WTC11 (cell line): ENCODE results near the gene CRABP2.

ENCODE experiments used
- ATF1 ChIP-seq: sonication (generic); formaldehyde crosslinking; IDR thresholded peaks from 2 replicates; pipeline ENCODE4 v1.8.1; 2023; ENCODE audit warnings: mild to moderate bottlenecking, moderate library complexity, missing genetic modification reagents
- CBFB ChIP-seq: sonication (generic); formaldehyde crosslinking; IDR thresholded peaks from 2 replicates; pipeline ENCODE4 v1.8.1; 2022; ENCODE audit warnings: mild to moderate bottlenecking, low read depth, missing genetic modification reagents
- CREM ChIP-seq: sonication (generic); formaldehyde crosslinking; IDR thresholded peaks from 2 replicates; pipeline ENCODE4 v1.8.1; 2022; ENCODE audit warnings: mild to moderate bottlenecking, missing genetic modification reagents, moderate library complexity
- ESRRA ChIP-seq: sonication (generic); formaldehyde crosslinking; IDR thresholded peaks from 2 replicates; pipeline ENCODE4 v1.8.1; 2022; ENCODE audit warnings: mild to moderate bottlenecking, missing genetic modification reagents, borderline replicate concordance
- FOXK1 ChIP-seq: sonication (generic); formaldehyde crosslinking; IDR thresholded peaks from 2 replicates; pipeline ENCODE4 v1.8.0; 2022; ENCODE audit warnings: mild to moderate bottlenecking, moderate library complexity, missing genetic modification reagents
- KAT7 ChIP-seq: sonication (generic); formaldehyde crosslinking; IDR thresholded peaks from 2 replicates; pipeline ENCODE4 v1.8.1; 2023; ENCODE audit warnings: missing genetic modification reagents, mild to moderate bottlenecking, borderline replicate concordance
- TCF7 ChIP-seq: sonication (generic); formaldehyde crosslinking; IDR thresholded peaks from 2 replicates; pipeline ENCODE4 v1.8.0; 2022; ENCODE audit warnings: mild to moderate bottlenecking, low read depth, missing genetic modification reagents, moderate library complexity
- TF ChIP-seq, protein P1 (sequence below): fragments of 200-600 bp; IDR thresholded peaks from 2 replicates; pipeline ENCODE4 v1.8.0; 2022; ENCODE audit warnings: antibody characterized with exemption

DNA sequence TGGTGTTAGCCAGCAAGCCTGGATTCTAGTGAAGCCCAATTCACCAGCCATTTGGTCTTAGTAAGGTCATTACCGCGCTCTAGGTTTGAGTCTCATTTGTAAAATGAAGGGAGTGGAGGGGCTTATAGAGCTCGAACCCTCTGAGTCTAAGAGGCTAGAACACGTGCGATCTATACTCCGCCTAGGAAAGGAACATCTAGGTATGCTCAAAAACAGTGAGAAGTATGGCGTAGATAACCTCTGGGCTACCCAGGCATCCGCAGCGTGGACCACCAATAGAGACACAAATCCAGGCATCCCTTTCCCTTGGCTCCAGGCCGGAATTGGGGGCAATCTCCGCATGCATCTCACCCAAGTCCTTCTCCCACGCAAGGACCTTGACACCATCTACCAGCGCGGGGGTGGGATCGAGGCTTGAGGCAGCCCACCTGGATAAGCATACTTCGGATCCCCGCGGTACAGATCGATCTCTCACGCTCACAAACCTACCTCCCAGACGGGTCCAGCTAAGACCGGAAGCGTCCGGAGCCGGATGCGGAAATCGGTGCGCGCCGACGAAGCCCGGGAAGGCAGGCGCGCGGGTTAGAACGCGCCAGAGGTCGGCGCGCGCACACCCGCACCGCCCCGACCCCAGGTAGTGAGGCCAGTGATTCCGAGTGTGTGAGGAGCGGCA lies 22.7 kb upstream of the CRABP2 start, which contains the start of gene METTL25B:
- TF ChIP-seq CREM (CRISPR knock-in tag) (no peak), KAT7 (CRISPR knock-in tag) (0 out of 2 replicates have a peak, but pooled peaks have one; percentile 4), FOXK1 (CRISPR knock-in tag) (no peak; the same call in 1 of the 2 replicates), TCF7 (CRISPR knock-in tag) (no peak), CBFB (no peak), ESRRA (CRISPR knock-in tag) (no peak), ATF1 (CRISPR knock-in tag) (no peak)
- TF ChIP-seq, protein P1, sequence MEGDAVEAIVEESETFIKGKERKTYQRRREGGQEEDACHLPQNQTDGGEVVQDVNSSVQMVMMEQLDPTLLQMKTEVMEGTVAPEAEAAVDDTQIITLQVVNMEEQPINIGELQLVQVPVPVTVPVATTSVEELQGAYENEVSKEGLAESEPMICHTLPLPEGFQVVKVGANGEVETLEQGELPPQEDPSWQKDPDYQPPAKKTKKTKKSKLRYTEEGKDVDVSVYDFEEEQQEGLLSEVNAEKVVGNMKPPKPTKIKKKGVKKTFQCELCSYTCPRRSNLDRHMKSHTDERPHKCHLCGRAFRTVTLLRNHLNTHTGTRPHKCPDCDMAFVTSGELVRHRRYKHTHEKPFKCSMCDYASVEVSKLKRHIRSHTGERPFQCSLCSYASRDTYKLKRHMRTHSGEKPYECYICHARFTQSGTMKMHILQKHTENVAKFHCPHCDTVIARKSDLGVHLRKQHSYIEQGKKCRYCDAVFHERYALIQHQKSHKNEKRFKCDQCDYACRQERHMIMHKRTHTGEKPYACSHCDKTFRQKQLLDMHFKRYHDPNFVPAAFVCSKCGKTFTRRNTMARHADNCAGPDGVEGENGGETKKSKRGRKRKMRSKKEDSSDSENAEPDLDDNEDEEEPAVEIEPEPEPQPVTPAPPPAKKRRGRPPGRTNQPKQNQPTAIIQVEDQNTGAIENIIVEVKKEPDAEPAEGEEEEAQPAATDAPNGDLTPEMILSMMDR = no peak
